OCI-LY7 (cell line): ENCODE results near the gene DBN1. TPM values are rescaled to one million over a fixed set of nuclear protein-coding genes. Genes with fewer than 3 reads are reported as not detected.

Experiments
- BruUV-seq: library from RNA; stranded (reverse); fragments of 400-500 nt; replicated peaks from 2 replicates; lab custom pipeline; 2021; lab: Mats Ljungman, UMichigan
- CTCF ChIA-PET: fragments of 300-600 bp; sonication (Branson Sonifier 250); formaldehyde crosslinking; loops from one replicate; lab custom pipeline; 2022; ENCODE audit warnings: antibody characterized with exemption; ENCODE audit not compliant: unreplicated experiment; lab: Charles Lee
- POLR2A ChIA-PET: fragments of 300-600 bp; sonication (Branson Sonifier 250); formaldehyde crosslinking; loops from one replicate; lab custom pipeline; 2022; ENCODE audit warnings: antibody characterized with exemption; lab: Charles Lee
- DNase-seq: peaks from one replicate; pipeline ENCODE4 v3.0.0-alpha.2; 2015; ENCODE audit warnings: low spot score
- H2AFZ ChIP-seq: fragments of 200-600 bp; sonication (generic), shearing (Covaris generic); 2 replicates; pipeline ENCODE4 v1.6.1; 2014; ENCODE audit warnings: mild to moderate bottlenecking, antibody characterized with exemption, low read length, moderate library complexity
- H3K27ac ChIP-seq: fragments of 200-600 bp; sonication (generic); 2 replicates; pipeline ENCODE4 v1.5.1; 2014; ENCODE audit warnings: mixed run types, low read depth, mild to moderate bottlenecking, moderate library complexity, low read length, inconsistent platforms; ENCODE audit not compliant: poor library complexity, severe bottlenecking
- H3K36me3 ChIP-seq: fragments of 200-600 bp; sonication (generic); 2 replicates; pipeline ENCODE4 v1.6.1; 2014; ENCODE audit warnings: mild to moderate bottlenecking, antibody characterized with exemption, low read length, moderate library complexity, mixed read lengths; ENCODE audit not compliant: insufficient read depth
- H3K4me1 ChIP-seq: fragments of 200-600 bp; sonication (generic); 2 replicates; pipeline ENCODE4 v1.5.1; 2014; ENCODE audit warnings: mild to moderate bottlenecking, low read length; ENCODE audit not compliant: insufficient read depth, poor library complexity, severe bottlenecking
- H3K4me2 ChIP-seq: fragments of 200-600 bp; sonication (generic); 2 replicates; pipeline ENCODE4 v1.6.1; 2014; ENCODE audit warnings: mild to moderate bottlenecking, low read length
- H3K4me3 ChIP-seq: fragments of 200-600 bp; sonication (generic); 2 replicates; pipeline ENCODE4 v1.5.1; 2014; ENCODE audit warnings: mild to moderate bottlenecking, low read depth, low read length; ENCODE audit not compliant: poor library complexity, severe bottlenecking
- H3K79me2 ChIP-seq: fragments of 200-600 bp; sonication (generic); 2 replicates; pipeline ENCODE4 v1.6.1; 2016; ENCODE audit warnings: low read depth, mild to moderate bottlenecking, low read length, moderate library complexity, mixed read lengths; ENCODE audit not compliant: insufficient read depth
- H3K9me2 ChIP-seq: fragments of 200-600 bp; sonication (generic); 2 replicates; pipeline ENCODE4 v1.6.1; 2016; ENCODE audit warnings: mild to moderate bottlenecking, low read length, mixed read lengths; ENCODE audit not compliant: insufficient read depth
- H3K9me3 ChIP-seq: fragments of 200-600 bp; sonication (generic); 2 replicates; pipeline ENCODE4 v1.6.1; 2014; ENCODE audit warnings: mild to moderate bottlenecking, mixed run types, low read length, mixed read lengths
- H4K20me1 ChIP-seq: fragments of 200-600 bp; sonication (generic); 2 replicates; pipeline ENCODE4 v1.6.1; 2014; ENCODE audit warnings: mild to moderate bottlenecking, antibody characterized with exemption, low read length, moderate library complexity, mixed read lengths; ENCODE audit not compliant: insufficient read depth
- EZH2phosphoT487 ChIP-seq: fragments of 200-600 bp; sonication (generic); IDR thresholded peaks from 2 replicates; pipeline ENCODE4 v1.6.1; 2018; ENCODE audit warnings: low read depth, borderline replicate concordance, mild to moderate bottlenecking, mixed run types, antibody characterized with exemption, low read length, moderate library complexity, mixed read lengths
- intact Hi-C: fragments of 100-400 bp; cut with micrococcal nuclease; formaldehyde crosslinking; loops from one replicate; pipeline ENCODE4 v1.10.0; 2022; ENCODE audit not compliant: unreplicated experiment
- total RNA-seq, 2 experiments: library from RNA; depleted of rRNA in 1 of 2; stranded (reverse); fragments of >200 nt in 1 of 2; shearing (Covaris generic) in 1 of 2; gene quantifications; 2 replicates each; pipeline ENCODE4 v1.2.3, GENCODE V29; 2014 to 2022
- TF ChIP-seq, protein P1 (sequence below): fragments of 200-600 bp; sonication (generic); conservative IDR thresholded peaks from 2 replicates; pipeline ENCODE4 v1.5.1; 2014; ENCODE audit warnings: mild to moderate bottlenecking, antibody characterized with exemption, low read length, moderate library complexity, mixed read lengths

DBN1 gene
- total RNA-seq, 2 experiments from 2014 or later: 11.7 to 22.0 TPM

DNA sequence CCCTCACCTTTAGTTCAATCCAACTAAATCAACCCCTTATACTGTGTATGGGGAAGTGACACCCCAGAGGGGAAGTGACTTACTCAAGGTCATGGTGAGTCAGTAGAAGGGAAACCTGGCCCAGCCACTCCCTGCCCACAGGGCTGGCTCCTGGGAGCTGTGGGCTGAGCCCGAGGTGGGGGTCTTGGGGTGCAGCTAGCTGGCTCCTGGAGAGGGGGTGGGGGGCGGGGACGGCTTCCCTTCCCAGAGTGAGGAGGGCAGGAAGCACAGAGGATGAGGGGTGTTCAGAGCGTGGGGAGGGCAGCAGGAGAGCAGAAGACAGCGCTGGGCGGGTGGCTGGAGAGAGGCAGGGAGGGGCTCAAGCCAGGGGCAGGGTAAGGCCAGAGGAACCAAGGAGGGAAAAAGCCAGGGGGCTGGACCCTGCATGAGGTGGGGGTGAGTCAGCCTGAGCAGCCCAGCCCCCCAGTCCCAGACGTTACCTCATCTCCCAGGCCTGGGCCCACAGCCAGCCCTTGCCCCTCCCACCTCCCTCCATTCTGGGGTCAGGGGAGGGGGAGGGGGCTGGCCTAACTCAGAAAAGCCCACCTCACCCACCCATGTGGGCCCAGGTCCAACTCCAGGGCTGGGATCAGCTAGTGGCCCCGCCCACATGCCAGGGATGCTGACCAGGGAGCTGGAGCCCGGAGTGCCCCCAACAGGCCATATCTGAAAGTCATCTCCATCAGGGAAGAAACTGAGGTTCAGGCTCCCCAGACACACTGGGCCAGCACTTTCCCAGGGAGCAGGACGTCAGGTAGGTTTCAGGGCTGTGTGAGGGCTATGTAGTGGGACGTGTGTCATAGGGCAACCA is 21.1 kb upstream of the DBN1 start:
- POLR2A ChIA-PET: interaction anchor here (0.6 to 0.7 kb wide), 3 partner anchors 12 to 138 kb away, joined by 3 read pairs; partner anchors contain the start of gene DDX41
- no TSS peak for BruUV-seq
- no peak overlapping the region for H3K4me3 ChIP-seq
- H4K20me1 ChIP-seq: peaks cover 6% of the 10 kb centered on the region; the same call in 1 of the 2 replicates
- H3K79me2 ChIP-seq: no peaks in the 10 kb centered on the region
- DNase-seq: peak; percentile 57
- intact Hi-C loops: no loop called here
- H3K36me3 ChIP-seq: no peaks in the 10 kb centered on the region
- TF ChIP-seq EZH2phosphoT487: no peak
- TF ChIP-seq, protein P1, sequence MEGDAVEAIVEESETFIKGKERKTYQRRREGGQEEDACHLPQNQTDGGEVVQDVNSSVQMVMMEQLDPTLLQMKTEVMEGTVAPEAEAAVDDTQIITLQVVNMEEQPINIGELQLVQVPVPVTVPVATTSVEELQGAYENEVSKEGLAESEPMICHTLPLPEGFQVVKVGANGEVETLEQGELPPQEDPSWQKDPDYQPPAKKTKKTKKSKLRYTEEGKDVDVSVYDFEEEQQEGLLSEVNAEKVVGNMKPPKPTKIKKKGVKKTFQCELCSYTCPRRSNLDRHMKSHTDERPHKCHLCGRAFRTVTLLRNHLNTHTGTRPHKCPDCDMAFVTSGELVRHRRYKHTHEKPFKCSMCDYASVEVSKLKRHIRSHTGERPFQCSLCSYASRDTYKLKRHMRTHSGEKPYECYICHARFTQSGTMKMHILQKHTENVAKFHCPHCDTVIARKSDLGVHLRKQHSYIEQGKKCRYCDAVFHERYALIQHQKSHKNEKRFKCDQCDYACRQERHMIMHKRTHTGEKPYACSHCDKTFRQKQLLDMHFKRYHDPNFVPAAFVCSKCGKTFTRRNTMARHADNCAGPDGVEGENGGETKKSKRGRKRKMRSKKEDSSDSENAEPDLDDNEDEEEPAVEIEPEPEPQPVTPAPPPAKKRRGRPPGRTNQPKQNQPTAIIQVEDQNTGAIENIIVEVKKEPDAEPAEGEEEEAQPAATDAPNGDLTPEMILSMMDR: peak; percentile 56
- H3K27ac ChIP-seq: peak overlapping the region; percentile 51
- H3K4me2 ChIP-seq: peak overlapping the region; percentile 96
- no peak overlapping the region for H2AFZ ChIP-seq
- H3K4me1 ChIP-seq: peaks cover 47% of the 10 kb centered on the region
- CTCF ChIA-PET: interaction anchor here (0.6 to 1.1 kb wide), 3 partner anchors 15 to 37 kb away, joined by 3 to 5 read pairs (median 3); partner anchors contain the start of gene DOK3
- H3K9me2 ChIP-seq: no peaks in the 10 kb centered on the region
- no peaks in the 10 kb centered on the region for H3K9me3 ChIP-seq

DNA sequence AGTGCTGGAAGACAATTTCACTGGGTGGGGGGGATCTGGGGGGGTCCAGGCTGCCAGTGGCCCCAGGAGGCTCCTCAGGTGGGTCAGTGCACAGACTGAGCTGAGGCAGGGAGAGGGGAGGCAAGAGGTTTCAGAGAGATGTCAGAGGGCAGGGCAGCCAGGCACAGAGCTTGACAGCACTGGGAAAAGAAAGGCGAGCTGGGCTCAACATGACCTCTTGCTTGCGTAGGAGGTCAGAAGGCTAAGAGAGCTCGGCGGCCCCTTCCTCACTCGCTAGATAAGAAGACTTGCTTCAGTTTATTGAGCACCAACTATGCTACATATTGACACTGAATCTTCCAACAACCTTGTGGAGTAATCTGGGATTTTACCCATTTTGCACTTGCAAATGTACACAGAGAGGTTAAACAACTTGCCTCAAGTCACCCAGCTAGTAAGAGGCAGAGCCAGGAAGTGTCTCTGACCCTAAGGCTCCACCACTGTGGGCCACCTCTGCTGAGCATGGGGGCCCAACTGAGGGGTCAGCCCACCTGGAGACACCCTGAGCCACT is 20.4 kb upstream of the DBN1 start:
- POLR2A ChIA-PET: interaction anchor here (0.6 kb wide), 2 partner anchors 13 to 139 kb away, joined by 3 read pairs; no protein-coding TSS in a partner anchor
- H3K27ac ChIP-seq: peak overlapping the region; percentile 51
- no peak for TF ChIP-seq EZH2phosphoT487
- TF ChIP-seq, protein P1: no peak
- peaks cover 6% of the 10 kb centered on the region; the same call in 1 of the 2 replicates for H4K20me1 ChIP-seq
- no TSS peak for BruUV-seq
- no peak overlapping the region for H3K4me3 ChIP-seq
- no peaks in the 10 kb centered on the region for H3K9me3 ChIP-seq
- H2AFZ ChIP-seq: no peak overlapping the region
- intact Hi-C loops: no loop called here
- H3K9me2 ChIP-seq: no peaks in the 10 kb centered on the region
- H3K36me3 ChIP-seq: no peaks in the 10 kb centered on the region
- CTCF ChIA-PET: no interaction called here
- H3K79me2 ChIP-seq: no peaks in the 10 kb centered on the region
- peak overlapping the region; percentile 96 for H3K4me2 ChIP-seq
- no peak for DNase-seq
- H3K4me1 ChIP-seq: peaks cover 54% of the 10 kb centered on the region
